GM18505 (cell line): ENCODE measurements around the gene PXN.
A peak's percentile ranks its signal among the peaks of the same experiment; 100 is the strongest.
"Not testable (repeated sequence)": the region's sequence is repeated elsewhere in the genome, so short reads cannot be mapped to it uniquely, and the experiment has no call there.

Source experiments
- ATAC-seq: cut with Tn5 transposase; IDR thresholded peaks from one replicate; pipeline ENCODE4 v1.9.1; 2021; ENCODE audit not compliant: unreplicated experiment
- POLR2A ChIP-seq: IDR thresholded peaks from 4 replicates; pipeline ENCODE4 v1.6.1; 2011; ENCODE audit warnings: borderline replicate concordance; ENCODE audit not compliant: insufficient read depth, insufficient read length; ENCODE audit errors: extremely low read depth

The PXN gene

GRCh38 chr12:120257041-120257821, 8.3 kb downstream of the PXN start:
- no peak for ATAC-seq
- TF ChIP-seq POLR2A = no peak

GRCh38 chr12:120254809-120255208, 10.7 kb downstream of the PXN start:
- no peak for ATAC-seq
- no peak for TF ChIP-seq POLR2A

- ATAC-seq = peak; percentile 64
Observed at GRCh38 chr12:120253313-120253712, 12.2 kb downstream of the PXN start.

GRCh38 chr12:120252071-120252906, 13.2 kb downstream of the PXN start:
- no peak for TF ChIP-seq POLR2A
- no peak for ATAC-seq

GRCh38 chr12:120251364-120252070, 14.0 kb downstream of the PXN start:
- not testable (repeated sequence) for ATAC-seq

GRCh38 chr12:120249875-120250795, 15.4 kb downstream of the PXN start:
- no peak for ATAC-seq
- no peak for TF ChIP-seq POLR2A

- ATAC-seq = no peak
- TF ChIP-seq POLR2A = no peak
Observed at GRCh38 chr12:120249266-120249874, 16.2 kb downstream of the PXN start.

- no peak for ATAC-seq
- no peak for TF ChIP-seq POLR2A
Observed at GRCh38 chr12:120247621-120248030, 17.9 kb downstream of the PXN start.

GRCh38 chr12:120247183-120247582, 18.3 kb downstream of the PXN start:
- no peak for ATAC-seq
- TF ChIP-seq POLR2A = no peak

- ATAC-seq = not testable (repeated sequence)
Observed at GRCh38 chr12:120246705-120247104, 18.8 kb downstream of the PXN start.

- ATAC-seq = no peak
- no peak for TF ChIP-seq POLR2A
Observed at GRCh38 chr12:120242971-120243699, 22.4 kb downstream of the PXN start.

GRCh38 chr12:120242275-120242799, 23.2 kb downstream of the PXN start:
- TF ChIP-seq POLR2A = no peak
- ATAC-seq = no peak
